ENCODE measurements around the gene MMP11.

Gene MMP11

DNA sequence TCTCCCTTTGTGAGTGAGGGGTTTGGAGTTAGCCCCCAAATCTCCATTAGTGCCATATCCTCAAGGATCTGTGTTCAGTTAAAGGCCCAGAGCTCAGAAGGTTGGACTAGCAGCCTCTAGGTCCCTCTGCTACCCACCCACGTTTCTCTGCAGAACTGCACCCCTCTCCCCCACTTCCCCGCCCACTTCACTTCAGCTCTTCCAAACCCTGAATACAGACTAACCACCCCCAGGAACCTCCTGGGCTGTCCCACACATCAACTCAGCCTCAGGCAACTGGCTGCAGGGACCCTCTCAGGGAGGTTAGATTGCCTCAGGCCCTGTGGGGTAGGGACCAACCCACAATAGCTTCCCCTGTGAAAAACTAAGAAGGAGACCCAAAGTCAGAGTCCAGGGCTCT is 19.3 kb upstream of the MMP11 start:
- no peaks in the 10 kb centered on the region for H3K36me3 Mint-ChIP-seq
- no peaks in the 10 kb centered on the region for H3K27me3 Mint-ChIP-seq
- peak overlapping the region; percentile 91 for H3K4me3 Mint-ChIP-seq
- H3K4me1 Mint-ChIP-seq, result peaks cover 74% of the 10 kb centered on the region
- H3K27ac Mint-ChIP-seq, result peak overlapping the region; percentile 95
- no peaks in the 10 kb centered on the region for H3K9me3 Mint-ChIP-seq
- no peak for ATAC-seq

DNA sequence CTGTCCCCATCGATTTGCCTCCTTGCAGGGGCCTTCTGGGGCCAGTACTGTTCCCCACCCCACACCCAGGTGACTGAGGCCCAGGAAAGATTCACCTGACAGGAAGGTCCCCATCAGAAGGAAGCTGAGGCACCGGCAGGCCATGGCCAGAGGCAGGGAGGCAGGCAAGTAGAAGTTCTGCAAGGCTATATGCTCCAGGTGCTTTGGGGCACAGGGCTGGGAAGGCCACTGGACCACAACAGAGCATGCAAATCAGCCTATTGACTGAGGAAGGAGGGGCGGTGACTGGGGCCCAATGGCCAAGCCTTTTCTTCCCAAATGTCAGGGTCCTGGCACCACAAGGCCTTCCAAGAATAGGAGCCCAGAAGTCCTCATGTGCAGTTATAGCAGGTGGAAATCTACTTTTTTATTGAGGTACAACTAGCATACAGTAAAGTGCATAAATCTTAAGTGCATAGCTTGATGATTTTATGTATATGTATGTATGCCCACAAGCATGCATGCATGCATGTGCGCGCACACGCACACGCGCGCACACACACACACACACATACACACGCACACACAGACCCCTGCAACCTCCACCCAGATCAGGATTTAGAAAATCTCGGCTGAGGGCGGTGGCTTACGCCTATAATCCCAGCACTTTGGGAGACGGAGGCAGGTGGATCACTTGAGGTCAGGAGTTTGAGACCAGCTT is 18.3 kb upstream of the MMP11 start, which contains the start of gene VPREB3:
TSS of gene VPREB3 (minus strand) at position 206 of the 700 bp plus-strand sequence. CDS start at position 144, 62 bp downstream.
- H3K27me3 Mint-ChIP-seq, result no peaks in the 10 kb centered on the region
- peak within 1 kb of the TSS; percentile 95 for H3K27ac Mint-ChIP-seq
- H3K4me3 Mint-ChIP-seq, result peak within 1 kb of the TSS; percentile 91
- no peaks in the 10 kb centered on the region for H3K9me3 Mint-ChIP-seq
- no peaks in the 10 kb centered on the region for H3K36me3 Mint-ChIP-seq
- ATAC-seq, result no peak
- H3K4me1 Mint-ChIP-seq, result peaks cover 74% of the 10 kb centered on the region

GRCh38 chr22:23754980-23755636 is 17.5 kb upstream of the MMP11 start:
- Mint-ChIP-seq H3K36me3 (no peaks in the 10 kb centered on the region), H3K4me3 (no peak overlapping the region), H3K4me1 (peaks cover 67% of the 10 kb centered on the region), H3K27ac (peak overlapping the region; percentile 95), H3K27me3 (no peaks in the 10 kb centered on the region), H3K9me3 (no peaks in the 10 kb centered on the region)
- ATAC-seq, result no peak

- no peak for ATAC-seq
- Mint-ChIP-seq H3K4me1 (peaks cover 61% of the 10 kb centered on the region), H3K27ac (no peak overlapping the region), H3K36me3 (no peaks in the 10 kb centered on the region), H3K4me3 (no peak overlapping the region), H3K27me3 (no peaks in the 10 kb centered on the region), H3K9me3 (no peaks in the 10 kb centered on the region)
These were observed 16.9 kb upstream of the MMP11 start for GRCh38 chr22:23755711-23756110.

- Mint-ChIP-seq H3K27me3 (no peaks in the 10 kb centered on the region), H3K27ac (no peak overlapping the region), H3K9me3 (no peaks in the 10 kb centered on the region), H3K36me3 (no peaks in the 10 kb centered on the region), H3K4me3 (no peak overlapping the region), H3K4me1 (peaks cover 53% of the 10 kb centered on the region)
- no peak for ATAC-seq
These were observed 15.8 kb upstream of the MMP11 start for GRCh38 chr22:23756891-23757290.

DNA sequence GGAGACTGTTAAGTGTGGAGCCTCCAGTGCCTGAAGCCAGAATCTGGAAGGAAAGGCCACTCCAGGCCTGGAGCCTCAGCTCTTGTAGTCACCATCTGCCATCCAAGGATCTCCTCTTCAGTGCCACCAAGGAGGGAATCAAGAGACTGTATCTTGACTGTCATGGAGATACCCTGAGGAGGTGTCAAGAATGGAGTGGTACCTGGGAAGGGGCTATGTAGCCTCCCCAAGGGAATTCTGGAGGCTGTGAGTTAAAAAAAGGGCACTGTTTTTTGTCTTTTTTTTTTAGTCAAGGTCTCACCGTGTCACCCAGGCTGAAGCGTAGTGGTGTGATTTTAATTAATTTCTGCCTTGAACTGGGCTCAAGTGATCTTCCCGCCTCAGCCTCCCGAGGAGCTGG is 13.1 kb upstream of the MMP11 start:
- Mint-ChIP-seq H3K27me3 (no peaks in the 10 kb centered on the region), H3K27ac (no peak overlapping the region), H3K4me3 (no peak overlapping the region), H3K9me3 (no peaks in the 10 kb centered on the region), H3K36me3 (no peaks in the 10 kb centered on the region), H3K4me1 (peaks cover 47% of the 10 kb centered on the region)
- no peak for ATAC-seq

DNA sequence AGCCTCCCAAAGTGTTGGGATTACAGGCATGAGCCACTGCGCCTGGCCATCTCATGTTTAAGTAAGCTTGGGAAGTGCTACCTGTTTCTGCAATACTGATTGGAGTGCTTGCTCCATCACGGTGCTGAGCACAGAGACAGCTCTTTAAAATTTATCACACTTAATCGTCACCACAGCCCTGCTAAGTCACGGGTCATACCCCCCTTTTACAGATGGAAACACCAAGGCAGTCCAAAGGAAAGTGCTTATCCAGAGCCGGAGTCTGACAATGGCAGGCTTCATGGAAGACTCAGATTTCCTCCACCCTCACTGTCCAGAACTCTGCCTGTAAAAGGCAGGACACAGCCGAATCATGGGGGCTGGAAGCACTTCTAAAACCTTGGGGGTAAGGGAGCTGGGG is 12.6 kb upstream of the MMP11 start:
- Mint-ChIP-seq H3K4me3 (no peak overlapping the region), H3K4me1 (peaks cover 47% of the 10 kb centered on the region), H3K36me3 (peaks cover 2% of the 10 kb centered on the region), H3K27me3 (no peaks in the 10 kb centered on the region), H3K27ac (peak overlapping the region; percentile 10), H3K9me3 (no peaks in the 10 kb centered on the region)
- no peak for ATAC-seq

DNA sequence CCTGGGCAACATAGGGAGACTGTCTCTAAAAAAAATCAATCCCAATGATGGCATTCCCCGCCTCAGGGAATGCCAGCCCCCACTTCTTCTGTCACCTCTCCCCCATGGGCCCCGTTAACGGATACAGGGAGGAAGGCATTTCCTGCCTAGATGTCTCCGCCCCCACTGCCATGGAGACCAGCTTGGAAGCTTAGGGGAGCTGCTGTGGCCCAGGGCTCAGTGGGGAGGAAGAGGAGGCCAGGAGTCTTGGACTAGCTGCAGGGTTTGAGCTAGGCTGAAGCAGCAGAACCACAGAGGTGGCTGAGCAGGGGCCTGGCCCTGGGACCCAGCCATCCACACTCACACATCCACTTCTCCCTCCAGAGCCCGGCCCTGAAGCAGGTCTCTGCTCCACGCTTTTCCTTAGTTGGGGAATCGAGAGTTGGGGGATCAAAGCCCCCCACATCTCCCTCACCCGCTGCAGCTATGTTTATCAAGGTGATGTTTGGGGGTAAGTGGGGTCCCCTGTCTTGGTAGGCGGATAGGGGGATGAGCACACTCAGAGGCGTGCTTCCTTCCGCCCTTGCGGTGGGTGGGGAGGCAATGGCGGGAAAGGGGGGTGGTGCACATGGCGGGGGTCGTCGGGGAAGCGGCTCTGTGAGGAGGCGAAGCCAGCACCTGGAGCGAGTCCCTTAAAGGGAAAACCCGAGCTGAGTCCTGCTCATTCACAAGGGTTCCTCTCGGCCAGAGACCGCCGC is 9.6 kb upstream of the MMP11 start, which contains the start of gene C22orf15:
TSS of gene C22orf15 (plus strand) at position 149 of the 737 bp plus-strand sequence. CDS start at position 466, 317 bp downstream.
- H3K27me3 Mint-ChIP-seq, result no peaks in the 10 kb centered on the region

GRCh38 chr22:23763579-23763945 is 9.1 kb upstream of the MMP11 start:
- Mint-ChIP-seq H3K4me1 (peaks cover 53% of the 10 kb centered on the region), H3K27me3 (no peaks in the 10 kb centered on the region), H3K4me3 (peak overlapping the region; percentile 57), H3K36me3 (peaks cover 5% of the 10 kb centered on the region), H3K9me3 (no peaks in the 10 kb centered on the region), H3K27ac (peak overlapping the region; percentile 45)
- no peak for ATAC-seq

More for the DNA sequence above, 9.6 kb upstream of the MMP11 start, which contains the start of gene C22orf15:
- ATAC-seq, result no peak
- Mint-ChIP-seq H3K4me3 (peak within 1 kb of the TSS; percentile 57), H3K4me1 (peaks cover 48% of the 10 kb centered on the region), H3K27ac (peak within 1 kb of the TSS; percentile 45), H3K9me3 (no peaks in the 10 kb centered on the region), H3K36me3 (peaks cover 5% of the 10 kb centered on the region)

DNA sequence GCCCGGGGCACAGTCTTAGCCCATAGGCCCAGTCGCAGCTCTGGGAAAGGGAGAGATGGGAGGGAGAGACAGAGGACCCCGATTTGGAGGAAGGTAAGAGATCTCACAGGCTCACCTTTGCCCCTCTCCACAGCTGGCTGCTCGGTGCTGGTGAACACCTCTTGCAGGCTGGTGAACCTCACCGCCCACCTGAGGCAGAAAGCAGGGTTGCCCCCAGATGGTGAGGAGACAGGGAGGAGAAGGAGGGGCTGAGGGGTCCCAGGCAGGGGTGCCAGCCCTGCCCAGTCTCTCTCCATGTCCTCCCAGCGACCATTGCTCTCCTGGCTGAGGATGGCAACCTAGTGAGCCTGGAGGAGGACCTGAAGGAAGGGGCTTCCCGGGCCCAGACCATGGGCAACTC is 8.7 kb upstream of the MMP11 start:
- Mint-ChIP-seq H3K4me1 (peaks cover 57% of the 10 kb centered on the region), H3K9me3 (no peaks in the 10 kb centered on the region), H3K4me3 (peak overlapping the region; percentile 57), H3K27me3 (no peaks in the 10 kb centered on the region), H3K27ac (peak overlapping the region; percentile 45), H3K36me3 (peaks cover 5% of the 10 kb centered on the region)
- ATAC-seq, result no peak

GRCh38 chr22:23764899-23765881 is 7.5 kb upstream of the MMP11 start:
- Mint-ChIP-seq H3K27ac (no peak overlapping the region), H3K36me3 (peaks cover 5% of the 10 kb centered on the region), H3K4me1 (peaks cover 68% of the 10 kb centered on the region), H3K27me3 (no peaks in the 10 kb centered on the region), H3K9me3 (no peaks in the 10 kb centered on the region), H3K4me3 (peak overlapping the region; percentile 38)
- ATAC-seq, result no peak

DNA sequence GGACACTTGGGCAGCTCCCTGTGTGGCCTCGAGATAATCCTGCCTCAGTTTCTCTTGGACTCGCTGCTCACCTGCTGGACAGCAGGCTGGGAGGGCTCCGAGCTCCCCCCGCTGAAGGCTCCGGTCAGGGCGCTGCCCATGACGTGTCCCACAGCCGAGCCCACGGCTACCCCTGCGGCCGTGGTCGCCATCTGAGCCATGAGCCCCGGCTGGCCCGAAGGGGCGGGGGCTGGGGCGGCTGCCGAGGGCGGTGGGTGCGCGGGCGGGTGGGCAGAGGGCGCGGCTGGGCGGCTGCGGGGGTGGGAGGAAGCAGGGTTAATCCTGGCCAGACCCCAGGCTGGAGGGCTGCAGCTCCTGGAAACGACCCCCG is 5.4 kb upstream of the MMP11 start:
- peaks cover 89% of the 10 kb centered on the region for H3K4me1 Mint-ChIP-seq
- peaks cover 5% of the 10 kb centered on the region for H3K36me3 Mint-ChIP-seq
- H3K4me3 Mint-ChIP-seq, result peak overlapping the region; percentile 94
- ATAC-seq, result no peak
- no peaks in the 10 kb centered on the region for H3K27me3 Mint-ChIP-seq
- peak overlapping the region; percentile 94 for H3K27ac Mint-ChIP-seq
- no peaks in the 10 kb centered on the region for H3K9me3 Mint-ChIP-seq

DNA sequence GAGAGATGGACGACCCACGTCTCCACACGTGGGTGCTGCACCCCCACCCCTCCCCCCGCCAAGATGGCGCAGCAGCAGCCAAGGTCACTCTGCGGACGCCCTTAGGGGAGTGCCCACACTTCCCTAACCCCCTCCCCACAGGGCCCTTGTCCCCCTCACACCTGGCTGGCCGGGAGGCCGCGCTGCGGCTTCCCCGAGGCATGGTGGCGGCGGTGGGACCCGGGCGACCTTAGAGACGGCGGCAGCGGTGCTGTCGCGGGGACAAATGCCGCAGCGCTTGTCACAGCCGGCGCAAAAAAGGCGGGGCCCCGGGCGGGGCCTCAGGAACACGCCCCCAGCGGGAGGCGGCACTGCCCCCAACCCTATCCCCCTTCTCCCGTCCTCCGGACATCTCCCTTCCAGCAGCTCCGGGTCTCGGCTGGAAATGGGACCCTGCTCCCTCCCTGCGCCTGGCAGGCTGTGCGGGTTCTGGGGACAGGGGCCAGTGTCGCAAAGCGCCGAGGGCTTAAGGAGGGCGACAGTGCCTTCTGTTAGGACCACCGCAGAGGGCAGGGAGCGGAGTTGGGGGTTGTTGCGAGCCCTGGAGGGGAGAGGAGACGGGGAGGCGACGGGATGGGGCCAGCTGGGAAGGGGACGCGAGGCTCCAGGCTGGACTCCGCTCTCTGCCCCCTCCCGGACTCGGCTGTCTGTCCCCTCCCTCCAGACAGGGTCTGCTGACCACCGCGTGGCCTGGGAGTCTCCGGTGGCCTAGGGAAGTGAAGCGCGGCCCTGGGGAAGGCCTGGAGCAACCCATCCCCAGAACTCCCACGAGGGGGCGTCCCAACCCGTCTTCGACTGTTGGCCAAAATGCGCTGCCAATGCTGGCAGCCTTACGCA is 4.7 kb upstream of the MMP11 start, which contains the start of gene CHCHD10:
TSS of gene CHCHD10 (minus strand) at position 300 of the 876 bp plus-strand sequence. CDS start at position 202, 98 bp downstream.
- Mint-ChIP-seq H3K36me3 (peaks cover 5% of the 10 kb centered on the region), H3K9me3 (no peaks in the 10 kb centered on the region), H3K27me3 (no peaks in the 10 kb centered on the region), H3K4me1 (peaks cover 90% of the 10 kb centered on the region), H3K4me3 (peak within 1 kb of the TSS; percentile 94), H3K27ac (peak within 1 kb of the TSS; percentile 94)
- ATAC-seq, result peak; percentile 79
